WERI-Rb-1 (cell line): ENCODE measurements around the gene VSTM2L.

Experiments
- DNase-seq: peaks from one replicate; pipeline ENCODE4 v3.0.0-alpha.2; 2020
- H3K27ac ChIP-seq: fragments of 250-450 bp; sonication (Bioruptor Pico); 2 replicates; pipeline ENCODE4 v1.5.1; 2020; ENCODE audit warnings: mild to moderate bottlenecking, moderate library complexity
- H3K27me3 ChIP-seq: fragments of 250-450 bp; sonication (Bioruptor Pico); 2 replicates; pipeline ENCODE4 v1.5.1; 2021; ENCODE audit warnings: mild to moderate bottlenecking, low read depth, moderate library complexity; ENCODE audit not compliant: insufficient read depth, severe bottlenecking
- H3K36me3 ChIP-seq: fragments of 250-450 bp; sonication (Bioruptor Pico); 2 replicates; pipeline ENCODE4 v1.5.1; 2020; ENCODE audit warnings: mild to moderate bottlenecking, moderate library complexity
- H3K4me3 ChIP-seq: 2 replicates; pipeline ENCODE4 v1.5.1; 2011; ENCODE audit warnings: low read depth, mild to moderate bottlenecking, control low read depth, low read length
- H3K9me3 ChIP-seq: fragments of 250-450 bp; sonication (Bioruptor Pico); 2 replicates; pipeline ENCODE4 v1.5.1; 2021; ENCODE audit warnings: mild to moderate bottlenecking, moderate library complexity; ENCODE audit not compliant: severe bottlenecking
- CTCF ChIP-seq: IDR thresholded peaks from 2 replicates; pipeline ENCODE4 v1.5.1; 2011; ENCODE audit warnings: low read depth, mild to moderate bottlenecking, control low read depth, inconsistent platforms, low read length

Gene VSTM2L

GRCh38 chr20:37980876-37981275 lies 77.9 kb downstream of the VSTM2L start:
- DNase-seq = no peak
- no peak overlapping the region for H3K27ac ChIP-seq
- H3K27me3 ChIP-seq = no peaks in the 10 kb centered on the region
- 0 out of 2 replicates have a peak, but pooled peaks have one; percentile 1 for TF ChIP-seq CTCF
- no peaks in the 10 kb centered on the region for H3K9me3 ChIP-seq
- peaks cover 19% of the 10 kb centered on the region for H3K36me3 ChIP-seq
- H3K4me3 ChIP-seq = no peak overlapping the region

- TF ChIP-seq CTCF = no peak
- H3K27me3 ChIP-seq = no peaks in the 10 kb centered on the region
- H3K36me3 ChIP-seq = peaks cover 26% of the 10 kb centered on the region
- DNase-seq = no peak
- no peak overlapping the region for H3K4me3 ChIP-seq
- H3K27ac ChIP-seq = no peak overlapping the region
- no peaks in the 10 kb centered on the region for H3K9me3 ChIP-seq
These were observed 78.6 kb downstream of the VSTM2L start for GRCh38 chr20:37981568-37981967.

GRCh38 chr20:37983286-37983685 lies 80.4 kb downstream of the VSTM2L start:
- no peaks in the 10 kb centered on the region for H3K9me3 ChIP-seq
- H3K4me3 ChIP-seq = no peak overlapping the region
- DNase-seq = no peak
- no peak for TF ChIP-seq CTCF
- H3K27ac ChIP-seq = no peak overlapping the region
- H3K36me3 ChIP-seq = peaks cover 34% of the 10 kb centered on the region
- no peaks in the 10 kb centered on the region for H3K27me3 ChIP-seq

- Histone ChIP-seq H3K27me3 (no peaks in the 10 kb centered on the region), H3K4me3 (no peak overlapping the region), H3K27ac (no peak overlapping the region), H3K9me3 (no peaks in the 10 kb centered on the region), H3K36me3 (peaks cover 43% of the 10 kb centered on the region)
- DNase-seq = no peak
- TF ChIP-seq CTCF = no peak
These were observed 81.3 kb downstream of the VSTM2L start for GRCh38 chr20:37984018-37984785.

- no peak overlapping the region for H3K4me3 ChIP-seq
- no peaks in the 10 kb centered on the region for H3K27me3 ChIP-seq
- peaks cover 43% of the 10 kb centered on the region for H3K36me3 ChIP-seq
- no peak for TF ChIP-seq CTCF
- no peaks in the 10 kb centered on the region for H3K9me3 ChIP-seq
- peak overlapping the region; percentile 79 for H3K27ac ChIP-seq
- no peak for DNase-seq
These were observed 83.3 kb downstream of the VSTM2L start for GRCh38 chr20:37986044-37986858.
